A673 (cell line): ENCODE results near the gene PPARA. TPM values are rescaled to one million over a fixed set of nuclear protein-coding genes. Genes with fewer than 3 reads are reported as not detected.

ENCODE experiments used
- BruUV-seq: library from RNA; stranded (reverse); fragments of 400-500 nt; replicated peaks from 2 replicates; lab custom pipeline; 2021; lab: Mats Ljungman, UMichigan
- CTCF ChIA-PET: fragments of 300-600 bp; sonication (Branson Sonifier 250); formaldehyde crosslinking; loops from one replicate; lab custom pipeline; 2022; ENCODE audit warnings: antibody characterized with exemption; lab: Charles Lee
- POLR2A ChIA-PET: fragments of 300-600 bp; sonication (Branson Sonifier 250); formaldehyde crosslinking; loops from one replicate; lab custom pipeline; 2022; ENCODE audit warnings: antibody characterized with exemption; ENCODE audit not compliant: low non-redundant PET; lab: Charles Lee
- DNase-seq: peaks from one replicate; pipeline ENCODE4 v3.0.0-alpha.2; 2015; ENCODE audit warnings: low spot score
- H3K27ac ChIP-seq: fragments of 200-600 bp; sonication (generic); 2 replicates; pipeline ENCODE4 v1.5.1; 2016; ENCODE audit warnings: mixed run types, low read depth, mild to moderate bottlenecking, mixed read lengths, antibody characterized with exemption, low read length; ENCODE audit not compliant: poor library complexity, severe bottlenecking
- H3K27me3 ChIP-seq: fragments of 200-600 bp; sonication (generic); replicated peaks from 2 replicates; pipeline ENCODE4 v1.6.1; 2017; ENCODE audit warnings: mixed run types, low read depth, mild to moderate bottlenecking, mixed read lengths, antibody characterized with exemption, low read length; ENCODE audit not compliant: insufficient read depth, poor library complexity
- H3K36me3 ChIP-seq: fragments of 200-600 bp; sonication (generic); 2 replicates; pipeline ENCODE4 v1.6.1; 2016; ENCODE audit warnings: mixed run types, mild to moderate bottlenecking, mixed read lengths, antibody characterized with exemption, low read length; ENCODE audit not compliant: insufficient read depth, poor library complexity, severe bottlenecking
- H3K4me1 ChIP-seq: fragments of 200-600 bp; sonication (generic); 2 replicates; pipeline ENCODE4 v1.6.1; 2017; ENCODE audit warnings: mixed run types, mild to moderate bottlenecking, mixed read lengths, antibody characterized with exemption, low read length; ENCODE audit not compliant: insufficient read depth, poor library complexity, severe bottlenecking
- H3K4me3 ChIP-seq: fragments of 200-600 bp; sonication (generic); 2 replicates; pipeline ENCODE4 v1.5.1; 2016; ENCODE audit warnings: low read depth, mixed run types, mild to moderate bottlenecking, mixed read lengths, low read length; ENCODE audit not compliant: poor library complexity, severe bottlenecking
- H3K9me3 ChIP-seq: fragments of 200-600 bp; sonication (generic); 2 replicates; pipeline ENCODE4 v1.6.1; 2016; ENCODE audit warnings: mixed run types, low read depth, mild to moderate bottlenecking, mixed read lengths, antibody characterized with exemption, low read length; ENCODE audit not compliant: poor library complexity, severe bottlenecking
- EZH2 ChIP-seq: fragments of 200-600 bp; sonication (generic); IDR thresholded peaks from 2 replicates; pipeline ENCODE4 v1.6.1; 2017; ENCODE audit warnings: borderline replicate concordance, low read depth, mild to moderate bottlenecking, mixed read lengths, antibody characterized with exemption, low read length; ENCODE audit not compliant: poor library complexity, severe bottlenecking
- intact Hi-C: fragments of 100-400 bp; cut with micrococcal nuclease; formaldehyde crosslinking; loops from one replicate; pipeline ENCODE4 v1.10.0; 2022; ENCODE audit not compliant: unreplicated experiment
- total RNA-seq: library from RNA; stranded (reverse); gene quantifications from 2 replicates; pipeline ENCODE4 v1.2.3, GENCODE V29; 2021
- TF ChIP-seq, protein P1 (sequence below): fragments of 300-800, 200-600 bp; sonication (generic); conservative IDR thresholded peaks from 2 replicates; pipeline ENCODE4 v1.5.1; 2017; ENCODE audit warnings: low read depth, mild to moderate bottlenecking, antibody characterized with exemption, low read length, moderate library complexity, mixed read lengths

The PPARA gene
- total RNA-seq, 1 experiment from 2014 or later, result 2.0 TPM

GRCh38 chr22:46162771-46163556 lies 12.6 kb downstream of the PPARA start:
- no TSS peak for BruUV-seq
- no peak for DNase-seq
- ChIA-PET POLR2A (no interaction called here), CTCF (no interaction called here)
- Histone ChIP-seq H3K36me3 (no peaks in the 10 kb centered on the region), H3K9me3 (no peaks in the 10 kb centered on the region), H3K4me1 (no peaks in the 10 kb centered on the region), H3K27me3 (no peaks in the 10 kb centered on the region), H3K27ac (no peak overlapping the region), H3K4me3 (no peak overlapping the region)
- intact Hi-C loops, result no loop called here
- no peak for TF ChIP-seq EZH2
- TF ChIP-seq, protein P1, sequence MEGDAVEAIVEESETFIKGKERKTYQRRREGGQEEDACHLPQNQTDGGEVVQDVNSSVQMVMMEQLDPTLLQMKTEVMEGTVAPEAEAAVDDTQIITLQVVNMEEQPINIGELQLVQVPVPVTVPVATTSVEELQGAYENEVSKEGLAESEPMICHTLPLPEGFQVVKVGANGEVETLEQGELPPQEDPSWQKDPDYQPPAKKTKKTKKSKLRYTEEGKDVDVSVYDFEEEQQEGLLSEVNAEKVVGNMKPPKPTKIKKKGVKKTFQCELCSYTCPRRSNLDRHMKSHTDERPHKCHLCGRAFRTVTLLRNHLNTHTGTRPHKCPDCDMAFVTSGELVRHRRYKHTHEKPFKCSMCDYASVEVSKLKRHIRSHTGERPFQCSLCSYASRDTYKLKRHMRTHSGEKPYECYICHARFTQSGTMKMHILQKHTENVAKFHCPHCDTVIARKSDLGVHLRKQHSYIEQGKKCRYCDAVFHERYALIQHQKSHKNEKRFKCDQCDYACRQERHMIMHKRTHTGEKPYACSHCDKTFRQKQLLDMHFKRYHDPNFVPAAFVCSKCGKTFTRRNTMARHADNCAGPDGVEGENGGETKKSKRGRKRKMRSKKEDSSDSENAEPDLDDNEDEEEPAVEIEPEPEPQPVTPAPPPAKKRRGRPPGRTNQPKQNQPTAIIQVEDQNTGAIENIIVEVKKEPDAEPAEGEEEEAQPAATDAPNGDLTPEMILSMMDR, result no peak

DNA sequence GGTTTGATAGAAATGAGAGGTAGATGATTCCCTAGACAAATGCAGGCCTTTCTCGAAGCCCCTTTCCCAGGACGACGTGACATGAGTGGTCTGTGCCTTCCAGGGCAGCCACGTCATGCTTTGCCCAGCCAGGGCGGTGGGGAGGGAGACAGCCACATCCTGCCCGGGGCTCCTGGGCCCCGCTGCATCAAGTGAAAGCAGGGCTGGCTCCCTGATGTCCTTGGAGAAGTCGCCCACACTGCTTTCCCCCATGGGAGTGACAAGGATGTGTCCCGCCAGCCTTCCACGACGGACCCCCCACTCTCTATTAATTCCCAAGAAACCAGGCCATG lies 13.2 kb downstream of the PPARA start:
- ChIA-PET POLR2A (no interaction called here), CTCF (no interaction called here)
- TF ChIP-seq, protein P1, result no peak
- TF ChIP-seq EZH2, result no peak
- no peak overlapping the region for H3K27ac ChIP-seq
- no peaks in the 10 kb centered on the region for H3K9me3 ChIP-seq
- H3K27me3 ChIP-seq, result no peaks in the 10 kb centered on the region
- H3K4me1 ChIP-seq, result no peaks in the 10 kb centered on the region
- H3K36me3 ChIP-seq, result no peaks in the 10 kb centered on the region
- no TSS peak for BruUV-seq
- intact Hi-C loops, result no loop called here
- DNase-seq, result no peak
- no peak overlapping the region for H3K4me3 ChIP-seq

DNA sequence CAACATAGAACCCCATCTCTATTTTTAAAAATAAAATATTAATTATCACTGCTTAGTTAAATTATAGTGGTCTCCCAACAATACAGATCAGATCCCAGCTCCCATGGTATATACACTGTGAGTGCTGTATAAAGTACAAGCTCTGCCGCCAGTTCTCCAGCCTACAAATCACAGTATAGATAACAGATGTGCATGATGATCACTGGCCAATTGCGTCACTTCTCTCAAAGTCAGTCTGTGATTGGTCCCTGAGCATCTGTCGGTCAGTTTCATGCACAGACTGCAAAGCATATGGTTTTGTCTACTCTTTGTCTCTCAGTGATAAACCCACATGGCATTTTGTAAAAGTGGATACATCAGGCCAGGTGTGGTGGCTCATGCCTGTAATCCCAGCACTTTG lies 15.7 kb downstream of the PPARA start:
- Histone ChIP-seq H3K9me3 (no peaks in the 10 kb centered on the region), H3K27me3 (no peaks in the 10 kb centered on the region), H3K27ac (no peak overlapping the region), H3K4me1 (no peaks in the 10 kb centered on the region), H3K4me3 (no peak overlapping the region), H3K36me3 (no peaks in the 10 kb centered on the region)
- DNase-seq, result no peak
- no peak for TF ChIP-seq EZH2
- TF ChIP-seq, protein P1, result no peak
- BruUV-seq, result no TSS peak
- intact Hi-C loops, result no loop called here
- ChIA-PET CTCF (no interaction called here), POLR2A (no interaction called here)
